OCI-LY1 (cell line): ENCODE measurements around the gene NBEA.

ENCODE experiments used
- H2AFZ ChIP-seq: fragments of 200-600 bp; sonication (generic), shearing (Covaris generic); 2 replicates; pipeline ENCODE4 v1.6.0; 2014; ENCODE audit warnings: antibody characterized with exemption, mild to moderate bottlenecking, low read length
- H3F3A ChIP-seq: fragments of 200-600 bp; sonication (generic), shearing (Covaris generic); 2 replicates; pipeline ENCODE4 v1.6.0; 2014; ENCODE audit warnings: mild to moderate bottlenecking, antibody characterized with exemption, low read length, moderate library complexity; ENCODE audit not compliant: insufficient read depth
- H3K27ac ChIP-seq: fragments of 200-600 bp; sonication (generic); 2 replicates; pipeline ENCODE4 v1.5.1; 2014; ENCODE audit warnings: low read length, mixed run types, mild to moderate bottlenecking, low read depth; ENCODE audit not compliant: poor library complexity, severe bottlenecking
- H3K27me3 ChIP-seq: fragments of 200-600 bp; sonication (generic); 2 replicates; pipeline ENCODE4 v1.6.0; 2014; ENCODE audit warnings: antibody characterized with exemption, mild to moderate bottlenecking, low read length, moderate library complexity; ENCODE audit not compliant: insufficient read depth
- H3K36me3 ChIP-seq: fragments of 200-600 bp; sonication (generic); 2 replicates; pipeline ENCODE4 v1.6.1; 2014; ENCODE audit warnings: mild to moderate bottlenecking, antibody characterized with exemption, low read length, moderate library complexity, mixed read lengths; ENCODE audit not compliant: insufficient read depth
- H3K4me1 ChIP-seq: fragments of 200-600 bp; sonication (generic); 2 replicates; pipeline ENCODE4 v1.5.1; 2014; ENCODE audit warnings: mild to moderate bottlenecking, low read length, moderate library complexity; ENCODE audit not compliant: insufficient read depth, severe bottlenecking
- H3K4me2 ChIP-seq: fragments of 200-600 bp; sonication (generic), shearing (Covaris generic); 2 replicates; pipeline ENCODE4 v1.6.1; 2014; ENCODE audit warnings: low read length
- H3K4me3 ChIP-seq: fragments of 200-600 bp; sonication (generic); 2 replicates; pipeline ENCODE4 v1.5.1; 2014; ENCODE audit warnings: low read length, low read depth, mild to moderate bottlenecking, mixed read lengths; ENCODE audit not compliant: poor library complexity, severe bottlenecking
- H3K79me2 ChIP-seq: fragments of 200-600 bp; shearing (Covaris generic); 2 replicates; pipeline ENCODE4 v1.6.1; 2016; ENCODE audit warnings: mixed run types, low read length, mixed read lengths; ENCODE audit not compliant: insufficient read depth
- H3K9ac ChIP-seq: fragments of 200-600 bp; sonication (generic), shearing (Covaris generic); 2 replicates; pipeline ENCODE4 v1.6.1; 2014; ENCODE audit warnings: mild to moderate bottlenecking, low read length, mixed read lengths
- H3K9me2 ChIP-seq: fragments of 200-600 bp; sonication (generic), shearing (Covaris generic); 2 replicates; pipeline ENCODE4 v1.6.1; 2014; ENCODE audit warnings: low read depth, mild to moderate bottlenecking, low read length, mixed read lengths
- H3K9me3 ChIP-seq: fragments of 200-600 bp; shearing (Covaris generic); 2 replicates; pipeline ENCODE4 v1.6.1; 2014; ENCODE audit warnings: low read length, mixed read lengths
- H4K20me1 ChIP-seq: fragments of 200-600 bp; sonication (generic), shearing (Covaris generic); 2 replicates; pipeline ENCODE4 v1.6.0; 2016; ENCODE audit warnings: mild to moderate bottlenecking, low read length; ENCODE audit not compliant: insufficient read depth
- CTCF ChIP-seq: fragments of 200-600 bp; sonication (generic), shearing (Covaris generic); IDR thresholded peaks from 2 replicates; pipeline ENCODE4 v1.5.1; 2017; ENCODE audit warnings: mild to moderate bottlenecking, antibody characterized with exemption, low read length, moderate library complexity, mixed read lengths
- EZH2 ChIP-seq: fragments of 200-600 bp; sonication (generic), shearing (Covaris generic); IDR thresholded peaks from 2 replicates; pipeline ENCODE4 v1.8.0; 2017; ENCODE audit warnings: borderline replicate concordance, mixed run types, mild to moderate bottlenecking, antibody characterized with exemption, low read length, moderate library complexity, mixed read lengths

Gene NBEA

GRCh38 chr13:35561540-35561939 is 619.5 kb downstream of the NBEA start:
- Histone ChIP-seq H3K4me3 (no peak overlapping the region), H3K79me2 (no peaks in the 10 kb centered on the region), H4K20me1 (no peaks in the 10 kb centered on the region), H3K4me1 (no peaks in the 10 kb centered on the region), H3K9ac (no peak overlapping the region), H2AFZ (no peak overlapping the region), H3K9me3 (no peaks in the 10 kb centered on the region), H3K4me2 (no peak overlapping the region), H3K36me3 (no peaks in the 10 kb centered on the region), H3K9me2 (no peaks in the 10 kb centered on the region), H3K27ac (no peak overlapping the region), H3K27me3 (no peaks in the 10 kb centered on the region), H3F3A (no peaks in the 10 kb centered on the region)
- TF ChIP-seq CTCF (no peak), EZH2 (no peak)

GRCh38 chr13:35565273-35565672 is 623.2 kb downstream of the NBEA start:
- H3K9me3 ChIP-seq, result no peaks in the 10 kb centered on the region
- no peaks in the 10 kb centered on the region for H3K4me1 ChIP-seq
- H3K9ac ChIP-seq, result no peak overlapping the region
- H4K20me1 ChIP-seq, result no peaks in the 10 kb centered on the region
- no peak overlapping the region for H3K4me3 ChIP-seq
- H3K27ac ChIP-seq, result no peak overlapping the region
- no peaks in the 10 kb centered on the region for H3K79me2 ChIP-seq
- H3K4me2 ChIP-seq, result no peak overlapping the region
- H2AFZ ChIP-seq, result no peak overlapping the region
- H3K9me2 ChIP-seq, result no peaks in the 10 kb centered on the region
- H3K27me3 ChIP-seq, result no peaks in the 10 kb centered on the region
- H3F3A ChIP-seq, result no peaks in the 10 kb centered on the region
- no peaks in the 10 kb centered on the region for H3K36me3 ChIP-seq
- TF ChIP-seq EZH2, result no peak
- TF ChIP-seq CTCF, result no peak

- no peaks in the 10 kb centered on the region for H4K20me1 ChIP-seq
- H3K79me2 ChIP-seq, result no peaks in the 10 kb centered on the region
- H3K27me3 ChIP-seq, result no peaks in the 10 kb centered on the region
- no peak for TF ChIP-seq EZH2
- no peak for TF ChIP-seq CTCF
- no peaks in the 10 kb centered on the region for H3K9me3 ChIP-seq
- H3K9me2 ChIP-seq, result no peaks in the 10 kb centered on the region
- no peak overlapping the region for H3K27ac ChIP-seq
- H2AFZ ChIP-seq, result no peak overlapping the region
- H3K36me3 ChIP-seq, result no peaks in the 10 kb centered on the region
- no peaks in the 10 kb centered on the region for H3K4me1 ChIP-seq
- no peak overlapping the region for H3K9ac ChIP-seq
- no peak overlapping the region for H3K4me2 ChIP-seq
- H3K4me3 ChIP-seq, result no peak overlapping the region
- H3F3A ChIP-seq, result no peaks in the 10 kb centered on the region
These were observed 624.3 kb downstream of the NBEA start for GRCh38 chr13:35566340-35566739.
